ENCODE results near the gene ATP6V1D.
A peak's percentile ranks its signal among the peaks of the same experiment; 100 is the strongest.
"Not testable (repeated sequence)": the region's sequence is repeated elsewhere in the genome, so short reads cannot be mapped to it uniquely, and the experiment has no call there.

Gene ATP6V1D

DNA sequence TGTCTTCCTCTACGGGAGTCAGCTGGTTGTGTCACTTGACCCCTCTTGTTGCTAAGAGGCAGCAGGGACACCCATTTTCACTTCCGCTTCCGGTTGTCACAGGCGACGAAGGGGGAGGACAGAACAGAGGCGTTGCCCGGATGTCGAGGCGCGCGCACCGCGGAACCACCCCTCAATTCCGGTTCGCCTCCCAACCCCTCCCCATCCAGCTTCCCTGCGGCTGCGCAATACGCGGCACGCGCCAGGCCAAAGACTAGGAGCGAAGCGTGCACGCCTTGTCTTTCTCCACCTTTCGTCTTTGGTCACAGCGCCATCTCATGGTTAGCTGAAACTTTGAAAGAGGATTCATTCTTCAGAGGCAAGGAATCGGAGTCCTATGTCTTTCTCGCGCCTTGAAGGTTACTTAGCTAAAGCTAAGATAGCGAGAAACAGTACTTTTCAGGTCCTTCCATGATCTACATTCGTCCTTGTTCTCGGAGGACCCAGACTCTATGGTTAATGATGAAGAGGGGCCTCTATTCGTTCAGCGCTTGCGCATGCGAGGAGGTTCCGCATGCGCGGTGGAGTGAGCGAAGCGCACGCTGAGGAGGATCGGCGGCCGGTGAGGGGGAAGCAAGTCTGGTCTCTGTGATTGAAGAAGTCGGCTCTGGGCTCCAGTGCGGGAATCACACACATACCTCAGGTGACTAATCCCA, at the start of gene ATP6V1D, which contains the start of gene EIF2S1:
Gene ATP6V1D (minus strand): TSS at position 30 of the 695 bp plus-strand sequence. CDS start 106 bp downstream, outside the sequence.
Gene EIF2S1 (plus strand): TSS at position 554 of the 695 bp plus-strand sequence. CDS start 4,440 bp downstream, outside the sequence.
- peak; percentile 97 for DNase-seq

DNA sequence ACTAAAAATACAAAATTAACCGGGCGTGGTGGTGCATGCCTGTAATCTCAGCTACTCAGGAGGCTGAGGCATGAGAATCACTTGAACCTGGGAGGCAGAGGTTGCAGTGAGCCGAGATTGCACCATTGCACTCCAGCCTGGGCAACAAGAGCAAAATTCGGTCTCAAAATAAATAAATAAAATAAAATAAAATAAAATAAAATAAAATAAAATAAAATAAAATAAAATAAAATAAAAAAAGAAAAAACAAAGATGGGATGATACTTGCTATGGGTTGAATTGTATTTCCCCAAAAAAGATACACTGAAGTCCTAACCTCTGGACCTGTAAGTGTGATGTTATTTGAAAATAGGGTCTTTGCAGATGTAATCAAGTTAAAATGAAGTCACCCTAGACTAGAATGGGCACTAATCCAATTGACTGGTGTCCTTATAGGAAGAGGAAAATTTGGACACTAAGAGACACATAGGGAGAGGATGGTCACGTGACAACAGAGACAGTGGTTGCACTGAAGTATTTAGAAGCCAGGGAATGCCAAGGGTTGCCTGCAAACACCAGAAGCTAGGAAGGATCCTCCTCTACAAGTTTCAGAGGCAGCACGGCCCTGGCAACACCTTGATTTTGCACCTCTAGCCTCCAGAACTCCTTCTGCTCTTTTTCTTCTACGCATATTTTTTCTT, 48.7 kb upstream of the ATP6V1D start:
- not testable (repeated sequence) for DNase-seq

DNA sequence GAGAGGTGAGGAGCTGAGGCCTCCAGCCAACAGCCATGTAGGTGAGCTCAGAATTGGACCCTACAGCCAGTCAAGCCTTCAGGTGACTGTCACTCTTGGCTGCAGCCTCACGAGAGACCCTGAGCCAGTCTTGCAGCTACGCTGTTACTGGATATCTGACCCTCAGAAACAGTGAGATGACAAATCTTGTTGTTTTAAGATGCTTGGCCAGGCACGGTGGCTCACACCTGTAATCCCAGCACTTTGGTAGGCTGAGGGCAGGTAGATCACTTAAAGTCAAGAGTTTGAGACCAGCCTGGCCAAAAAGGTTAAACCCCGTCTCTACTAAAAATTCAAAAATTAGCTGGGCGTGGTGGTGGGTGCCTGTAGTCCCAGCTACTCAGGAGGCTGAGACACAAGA, 46.2 kb upstream of the ATP6V1D start:
- no peak for DNase-seq

DNA sequence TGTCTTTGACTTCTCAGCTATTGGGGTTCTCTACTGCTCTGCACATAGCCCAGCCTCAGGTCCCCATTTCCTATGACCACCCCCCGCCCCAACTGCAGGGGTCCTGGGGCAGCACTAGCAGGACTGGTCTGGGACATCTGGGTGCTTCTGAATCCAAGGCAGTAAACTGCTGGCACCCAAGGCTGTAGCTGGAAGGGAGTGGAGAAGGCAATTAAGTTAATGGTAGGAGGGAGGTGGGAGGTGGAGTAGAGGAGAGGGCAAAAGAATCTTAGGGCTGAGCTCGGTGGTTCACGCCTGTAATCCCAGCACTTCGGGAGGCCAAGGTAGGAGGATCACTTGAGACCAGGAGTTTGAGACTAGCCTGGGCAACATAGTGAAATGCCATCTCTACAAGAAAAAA, 40.8 kb upstream of the ATP6V1D start:
- DNase-seq = no peak

DNA sequence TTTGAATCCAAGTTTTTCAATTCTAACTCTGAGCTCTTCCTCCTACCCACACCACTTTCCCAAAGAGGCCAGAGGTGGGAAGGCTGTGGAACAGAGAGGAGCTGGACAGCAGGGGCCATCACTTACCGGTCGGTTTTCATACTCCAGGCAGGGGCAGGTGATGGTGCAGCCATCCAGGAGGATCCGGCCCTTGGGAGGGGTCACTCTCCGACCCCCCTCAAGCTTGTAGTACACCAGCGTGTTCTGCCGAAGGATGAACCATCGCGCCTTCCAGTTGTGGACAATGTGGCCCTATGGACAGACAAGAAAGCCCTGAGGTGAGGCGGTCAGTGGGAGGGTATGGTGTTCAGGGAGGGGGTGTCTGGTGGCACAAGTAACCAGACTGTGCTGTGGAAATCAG, 37.9 kb upstream of the ATP6V1D start:
- no peak for DNase-seq

DNA sequence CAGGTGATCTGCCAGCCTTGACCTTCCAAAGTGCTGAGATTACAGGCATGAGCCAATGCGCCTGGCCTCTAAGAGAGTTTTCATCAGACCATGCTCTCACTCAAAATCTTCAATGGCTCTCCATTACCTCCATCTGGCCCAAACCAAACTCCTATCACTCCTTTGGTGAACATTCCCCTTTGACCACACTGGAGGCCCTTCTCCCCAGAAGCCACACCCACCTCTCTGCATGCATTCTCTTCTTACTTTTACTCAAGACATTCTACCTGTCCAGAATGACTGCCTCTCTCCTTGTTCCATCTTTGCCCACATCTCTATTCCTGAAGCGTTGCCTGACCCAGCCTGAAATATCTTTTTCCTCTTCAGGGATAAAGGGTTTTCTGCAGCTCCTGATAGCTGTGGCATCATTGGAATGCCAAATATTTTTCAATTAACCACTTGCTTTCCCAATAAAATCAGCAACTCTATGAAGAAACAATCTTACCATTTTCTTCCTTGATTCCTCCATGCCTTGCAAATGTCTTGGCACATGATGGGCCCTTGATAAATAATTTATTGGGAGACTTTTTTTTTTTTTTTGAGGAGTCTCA, 36.9 kb upstream of the ATP6V1D start:
- no peak for DNase-seq

DNA sequence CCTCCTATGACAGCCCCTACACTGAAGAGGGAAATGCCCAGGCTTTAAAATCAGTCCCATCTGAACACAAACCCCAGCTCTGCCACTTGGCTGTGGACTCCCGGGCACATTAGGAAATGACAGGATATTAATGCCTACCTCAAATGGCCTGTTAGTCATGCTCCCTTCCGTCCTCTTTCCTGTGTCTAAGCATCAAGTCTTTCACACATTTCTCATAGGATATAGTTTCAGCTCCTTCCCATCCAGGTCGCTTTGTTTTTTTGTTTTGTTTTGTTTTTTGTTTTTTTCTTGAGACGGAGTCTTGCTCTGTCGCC, 36.2 kb upstream of the ATP6V1D start:
- DNase-seq = no peak

DNA sequence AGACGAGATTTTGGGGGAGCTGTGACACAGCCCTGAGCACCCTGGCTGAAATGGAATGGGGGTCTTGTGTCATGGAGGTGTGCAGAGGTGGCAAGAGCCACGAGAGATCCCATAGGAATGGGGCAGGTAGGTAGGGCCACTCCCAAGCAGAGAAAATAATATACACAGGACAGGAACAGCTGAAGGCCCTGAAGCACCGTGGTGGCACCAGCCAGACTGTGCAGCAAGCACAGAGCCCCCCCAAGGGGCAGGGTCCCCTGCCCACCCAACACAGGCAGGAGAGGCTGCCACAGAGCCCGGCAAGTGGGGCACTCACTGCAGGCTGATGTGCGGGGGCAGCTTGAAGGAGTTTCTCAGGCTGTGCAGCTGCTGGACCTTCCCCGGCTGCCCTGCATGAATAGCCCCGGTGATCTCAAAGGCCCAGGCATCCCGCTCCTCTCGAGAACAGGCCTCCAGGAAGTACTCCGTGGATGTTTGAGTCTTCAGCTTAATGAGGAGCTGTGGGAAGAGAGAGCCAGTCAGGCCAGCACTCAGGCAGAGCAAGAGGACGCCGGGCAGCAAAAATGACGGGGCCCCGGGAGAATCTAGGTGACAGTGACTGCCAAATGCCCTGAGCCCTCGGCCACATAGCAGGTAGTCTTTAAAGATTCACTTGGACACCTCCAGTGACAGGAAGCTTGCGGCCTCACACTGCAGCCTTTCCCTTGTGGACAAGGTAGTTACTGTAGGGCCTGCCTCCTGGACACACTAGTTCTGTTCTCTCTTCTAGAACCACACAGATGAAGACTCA, 35.7 kb upstream of the ATP6V1D start:
- no peak for DNase-seq

DNA sequence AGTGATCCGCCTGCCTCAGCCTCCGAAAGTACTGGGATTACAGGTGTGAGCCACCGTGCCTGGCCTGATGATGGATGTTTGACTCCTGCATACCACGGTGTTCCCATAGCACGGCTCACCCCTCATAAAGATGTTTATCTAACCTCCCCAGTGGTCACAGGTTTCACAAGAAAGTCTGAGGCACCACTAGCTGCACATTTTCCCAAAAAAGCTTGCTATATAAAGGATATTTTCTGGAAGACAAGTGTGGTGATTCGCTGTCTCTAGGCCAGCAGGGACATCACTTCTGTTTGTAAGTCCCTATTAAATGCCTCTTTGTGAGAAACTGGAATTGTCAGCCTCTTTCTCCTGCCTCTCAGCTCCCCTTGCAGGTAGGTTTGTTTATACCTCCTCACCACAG, 34.1 kb upstream of the ATP6V1D start:
- DNase-seq = no peak

DNA sequence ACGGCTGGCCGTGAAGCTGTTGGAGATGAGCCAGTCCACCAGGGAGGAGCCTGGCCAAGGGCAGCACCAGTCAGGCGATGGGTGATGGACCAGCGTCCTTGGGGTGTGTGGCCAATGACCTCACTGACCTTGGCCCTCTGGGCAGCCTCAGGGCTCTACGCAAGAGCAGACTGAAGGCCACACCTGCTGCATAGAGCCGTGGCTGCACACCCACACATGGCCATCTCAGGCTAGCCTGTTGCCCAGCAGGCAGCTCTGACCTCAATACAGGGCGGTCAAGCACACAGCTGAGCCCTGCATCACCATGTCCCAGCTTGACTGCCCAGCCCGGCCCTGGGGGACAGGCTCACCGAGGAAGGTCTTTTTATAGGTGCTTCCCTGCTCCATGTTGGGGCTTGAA, 33.2 kb upstream of the ATP6V1D start:
- DNase-seq = no peak

DNA sequence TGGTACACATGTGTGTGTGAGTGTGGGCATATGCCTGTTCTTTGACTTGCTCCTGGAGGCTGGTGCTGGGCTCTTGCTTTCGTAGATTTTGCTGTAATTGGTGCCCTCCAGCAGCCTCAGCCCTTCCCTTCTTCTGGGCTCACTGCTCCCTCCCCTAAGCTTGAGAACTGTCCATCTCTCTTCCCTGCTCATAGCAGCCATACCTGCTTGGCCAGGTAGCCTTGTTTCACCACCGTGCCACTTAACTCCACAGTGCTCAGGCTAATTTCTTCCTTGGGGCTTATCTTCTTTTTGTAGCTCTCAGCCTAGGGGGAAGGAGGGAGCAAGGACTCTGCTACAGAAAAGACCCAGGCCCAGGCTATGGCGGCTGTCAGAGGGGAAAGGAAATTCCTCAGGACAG, 32.5 kb upstream of the ATP6V1D start:
- DNase-seq = no peak

DNA sequence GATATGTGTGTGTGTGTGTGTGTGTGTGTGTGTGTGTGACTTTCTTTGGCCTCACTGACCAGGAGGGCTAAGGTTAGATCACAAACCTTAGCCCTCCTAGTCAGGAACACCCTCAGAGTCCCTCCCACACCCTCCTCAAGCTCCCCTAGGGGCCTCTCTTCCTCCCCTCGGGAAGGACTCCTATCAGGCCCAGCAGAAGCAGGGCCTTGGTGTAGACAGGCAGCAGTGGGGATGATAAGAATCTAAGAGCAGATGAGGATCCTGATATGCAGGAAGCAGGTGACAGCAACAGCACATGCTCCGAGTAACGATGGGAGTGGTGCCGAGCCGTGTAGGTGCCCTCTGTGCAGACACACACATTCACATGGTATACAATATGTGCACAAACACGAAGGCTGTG, 31.7 kb upstream of the ATP6V1D start:
- DNase-seq = no peak

DNA sequence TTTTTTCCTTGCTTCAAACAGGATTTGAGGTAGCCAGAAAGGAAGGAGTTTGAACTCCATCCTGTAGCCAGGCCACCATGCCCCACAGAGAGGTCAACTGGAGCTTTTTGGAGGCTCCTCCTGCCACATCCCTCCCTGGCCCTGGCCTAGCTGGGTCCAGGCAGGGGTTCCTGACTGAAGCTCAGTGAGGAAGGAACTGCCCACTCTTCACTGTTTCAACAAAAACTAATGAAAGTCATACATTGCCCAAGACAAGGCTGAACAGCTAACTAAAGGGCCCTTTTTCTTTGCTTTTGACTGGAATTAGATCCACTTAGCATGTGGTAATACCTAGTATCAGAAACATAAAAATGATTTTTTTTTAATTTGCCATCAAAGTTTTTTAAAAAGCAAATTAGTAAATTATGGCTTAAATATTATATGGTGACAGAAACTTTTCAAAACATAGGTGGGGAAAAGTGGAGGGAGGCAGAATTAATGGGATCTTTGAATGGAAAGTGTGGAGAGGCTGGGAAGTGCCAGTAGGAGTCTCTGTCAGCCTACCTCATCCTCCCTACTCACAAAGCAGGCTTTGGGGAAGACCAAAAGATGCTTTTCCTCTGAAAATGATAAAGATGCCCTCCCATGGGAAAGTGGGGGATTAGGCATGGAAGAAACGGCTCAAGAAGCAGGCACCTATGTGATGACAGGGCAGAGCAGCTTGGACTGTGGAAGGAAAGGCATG, 30.4 kb upstream of the ATP6V1D start:
- DNase-seq = no peak

DNA sequence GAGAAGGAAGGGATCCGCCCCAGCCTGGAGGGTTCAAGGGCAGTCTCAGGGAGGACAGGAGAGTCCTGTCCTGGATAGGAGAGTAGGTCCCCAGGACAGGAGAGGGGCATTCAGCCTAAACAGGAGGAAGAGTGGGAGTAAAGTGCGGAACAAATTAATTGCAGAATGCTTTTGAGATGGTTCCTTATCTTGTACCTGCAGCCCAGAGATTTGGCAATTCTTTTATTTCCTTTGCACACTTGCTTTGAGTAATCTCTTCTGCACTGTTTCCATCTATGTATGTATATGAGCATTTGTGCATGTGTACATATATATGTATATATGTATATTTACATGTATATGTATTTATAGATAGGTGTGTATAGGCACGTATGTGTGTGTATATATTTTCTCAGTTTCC, 29.7 kb upstream of the ATP6V1D start:
- DNase-seq = no peak

DNA sequence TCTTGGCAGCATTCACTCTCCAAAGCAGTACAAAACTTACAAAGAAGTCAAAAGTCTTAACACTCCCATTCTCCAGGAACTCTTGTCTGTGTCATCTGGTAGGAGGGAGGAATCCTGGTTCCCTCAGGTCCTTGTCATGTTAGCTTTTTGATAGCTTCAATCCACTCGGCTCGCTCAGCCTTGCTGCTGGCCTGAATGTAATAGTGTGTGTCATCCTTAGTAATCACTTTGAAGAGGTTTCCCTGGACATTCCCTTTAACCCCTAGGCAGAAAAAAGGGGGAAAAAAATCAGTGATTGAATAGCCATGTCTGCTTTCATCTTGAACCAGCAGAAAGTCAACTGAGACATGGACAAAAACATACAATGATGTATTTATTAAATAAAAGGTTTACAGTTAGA, 27.6 kb upstream of the ATP6V1D start:
- no peak for DNase-seq

DNA sequence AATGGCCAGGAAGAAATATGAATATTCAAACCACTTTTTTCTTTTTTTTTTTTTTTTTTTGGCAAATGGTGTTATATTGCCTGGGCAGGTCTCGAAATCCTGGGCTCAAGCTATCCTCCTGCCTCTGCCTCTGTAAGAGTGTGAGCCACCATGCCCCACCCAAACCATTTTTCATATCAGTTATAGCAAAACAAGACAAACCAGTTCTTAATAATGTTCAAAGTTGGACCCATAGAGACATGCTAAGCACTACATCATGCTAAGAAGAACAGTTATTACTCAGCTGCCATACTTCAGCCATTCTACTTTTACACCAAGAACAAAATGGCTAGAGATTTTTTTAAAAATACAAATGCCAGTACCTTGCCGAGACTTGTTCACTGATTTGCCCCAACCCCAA, 26.0 kb upstream of the ATP6V1D start:
- DNase-seq = no peak

DNA sequence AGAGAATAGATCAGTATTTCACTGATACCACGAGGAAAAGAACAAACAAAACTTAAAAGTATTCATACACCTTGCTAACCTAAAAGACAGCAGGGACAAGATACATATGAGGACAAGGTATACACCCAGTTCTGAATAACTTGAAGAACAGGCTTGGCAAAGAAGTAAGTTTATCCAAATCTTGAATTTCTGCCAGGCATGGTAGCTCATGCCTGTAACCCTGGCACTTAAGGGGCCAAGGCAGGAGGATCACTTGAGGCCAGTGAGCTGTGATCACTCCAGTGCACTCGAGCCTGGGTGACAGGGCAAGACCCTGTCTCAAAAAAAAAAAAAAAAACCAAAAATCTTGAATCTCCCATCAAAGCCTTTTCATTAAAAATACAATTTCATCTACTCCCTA, 25.5 kb upstream of the ATP6V1D start:
- no peak for DNase-seq

DNA sequence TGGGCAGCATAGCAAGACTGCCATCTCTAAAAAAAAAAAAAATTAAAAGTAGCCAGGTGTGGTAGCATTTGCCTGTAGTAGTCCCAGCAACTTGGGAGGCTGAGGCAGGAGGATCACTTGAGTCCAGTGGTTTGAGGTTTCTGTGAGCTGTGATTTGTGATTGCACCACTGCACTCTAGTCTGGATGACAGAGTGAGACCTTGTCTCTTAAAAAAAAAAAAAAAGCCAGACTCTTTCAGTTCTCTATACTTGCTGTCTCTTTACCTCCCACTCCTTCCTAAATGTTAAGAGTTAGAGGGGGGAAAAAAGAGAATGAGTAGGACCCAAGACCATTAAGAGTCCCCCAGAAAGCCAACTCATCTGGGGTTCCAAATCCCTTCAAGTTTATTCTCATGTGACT, 18.3 kb upstream of the ATP6V1D start:
- DNase-seq = no peak

DNA sequence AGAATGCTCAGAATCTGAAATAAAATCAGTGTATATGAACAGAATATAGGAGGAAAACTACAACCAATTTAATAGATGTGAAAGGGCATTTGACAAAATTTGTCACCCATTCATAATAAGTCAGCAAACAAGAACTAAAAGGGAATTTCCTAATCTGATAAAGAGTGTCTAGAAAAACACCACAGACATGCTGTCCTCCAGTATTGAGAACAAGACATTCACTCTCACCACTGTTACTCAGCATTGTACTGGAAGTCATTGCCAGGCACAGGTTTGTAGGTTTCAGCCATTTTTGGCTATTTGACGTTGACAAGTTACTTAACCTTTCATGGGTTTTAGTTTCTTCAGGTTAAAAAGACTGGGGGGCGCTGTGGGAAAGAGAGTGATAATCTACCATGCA, 13.7 kb upstream of the ATP6V1D start:
- DNase-seq = no peak

DNA sequence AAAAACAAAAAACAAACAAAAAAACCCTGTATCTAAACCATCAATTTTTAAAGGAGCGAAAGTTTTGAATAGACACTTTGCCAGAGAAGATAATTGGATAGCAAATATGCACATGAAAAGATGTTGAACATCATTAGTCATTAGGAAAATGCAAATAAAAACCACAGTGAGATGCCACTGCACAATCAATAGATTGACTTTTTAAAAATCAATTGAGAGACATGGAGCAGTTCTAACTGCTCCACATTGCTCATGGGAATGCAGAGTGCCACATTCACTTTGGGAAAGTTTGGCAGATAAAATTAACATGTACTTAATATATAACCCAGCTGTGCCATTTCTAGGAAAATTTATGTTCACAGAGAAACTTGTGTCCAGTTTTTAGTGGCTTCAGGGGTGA, 13.2 kb upstream of the ATP6V1D start:
- DNase-seq = no peak

DNA sequence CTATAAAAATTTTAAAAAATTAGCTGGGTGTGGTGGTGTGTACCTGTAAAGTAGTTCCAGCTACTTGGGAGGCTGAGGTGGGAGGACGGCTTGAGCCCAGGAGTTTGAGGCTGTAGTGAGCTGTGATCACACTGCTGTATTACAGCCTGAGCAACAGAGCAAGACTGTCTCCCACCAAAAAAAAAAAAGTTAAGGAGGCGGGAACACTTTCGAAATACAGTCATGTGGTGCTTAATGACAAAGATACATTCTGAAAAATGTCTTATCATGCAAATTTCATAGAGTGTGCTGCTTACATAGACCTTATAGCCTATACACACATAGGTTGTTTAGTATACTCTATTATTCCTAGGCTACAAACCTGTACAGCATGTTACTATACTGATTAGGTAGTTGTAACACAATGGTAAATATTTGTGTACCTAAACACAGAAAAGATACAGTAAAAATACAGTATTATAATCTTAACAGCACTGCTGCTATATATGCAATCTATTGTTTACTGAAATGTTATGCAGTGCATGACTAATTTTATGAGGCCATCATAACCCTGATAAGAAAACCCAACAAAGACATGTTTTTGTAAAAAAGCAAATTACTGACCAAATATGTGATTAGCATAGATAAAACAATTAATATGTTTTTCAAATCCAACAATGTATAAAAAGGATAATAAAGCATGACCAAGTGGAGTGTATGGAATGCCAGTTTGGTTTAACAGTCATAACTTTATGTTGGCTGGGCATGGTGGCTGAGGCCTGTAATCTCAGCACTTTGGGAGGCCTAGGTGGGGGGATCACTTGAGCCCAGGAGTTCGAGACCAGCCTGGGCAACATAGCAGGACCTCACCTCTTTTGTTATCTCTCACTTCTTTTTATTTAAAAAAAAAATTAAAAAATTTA, 11.9 kb upstream of the ATP6V1D start:
- no peak for DNase-seq

DNA sequence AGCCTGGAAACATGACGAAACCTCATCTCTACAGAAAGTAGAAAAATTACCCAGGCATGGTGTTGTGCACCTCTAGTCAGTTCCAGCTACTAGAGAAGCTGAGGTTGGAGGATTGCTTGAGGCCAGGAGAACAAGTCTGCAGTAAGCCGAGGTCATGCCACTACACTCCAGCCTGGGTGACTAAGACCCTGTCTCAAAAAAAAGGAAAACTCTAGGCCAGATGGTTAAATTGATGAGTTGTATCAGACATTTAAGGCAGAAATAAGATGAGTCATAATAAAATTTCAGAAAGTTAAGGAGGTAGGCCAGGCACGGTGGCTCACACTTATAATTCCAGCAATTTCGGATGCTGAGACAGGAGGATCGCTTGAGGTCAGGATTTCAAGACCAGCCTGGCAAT, 11.2 kb upstream of the ATP6V1D start:
- DNase-seq = no peak
